ENCODE measurements around the gene TSEN54.

GRCh38 chr17:75486151-75486550 is 30.2 kb upstream of the TSEN54 start:
- no peak for TF ChIP-seq CTCF (IDR thresholded peaks at IDR 0.05; ENCODE audit: low read depth, low read length, poor library complexity, severe bottlenecking)
- no peak for TF ChIP-seq EZH2phosphoT487 (IDR thresholded peaks at IDR 0.05; ENCODE audit: borderline replicate concordance, low read length)
